ENCODE data around the gene EDDM13.

GRCh38 chr19:56299688-56300087 is 27.1 kb downstream of the EDDM13 start:
- TF ChIP-seq POLR2A (IDR thresholded peaks at IDR 0.05) (no peak), CTCF (IDR thresholded peaks at IDR 0.05) (no peak)

Measured in lower leg skin (tissue), 3 donors.